Type B pancreatic cell (in vitro differentiated cells): ENCODE measurements around the gene FILIP1L. TPM values are rescaled to one million over a fixed set of nuclear protein-coding genes. Genes with fewer than 3 reads are reported as not detected.

ENCODE experiments used
- DNase-seq: peaks from one replicate; pipeline ENCODE4 v3.0.0; 2021; ENCODE audit warnings: mixed read lengths; ENCODE audit not compliant: unreplicated experiment; ENCODE audit errors: extremely low spot score
- H3K27ac Mint-ChIP-seq: 2 replicates; pipeline ENCODE4 v1.8.0; 2021; ENCODE audit warnings: mild to moderate bottlenecking, mixed read lengths
- H3K27me3 Mint-ChIP-seq: 2 replicates; pipeline ENCODE4 v1.8.0; 2021; ENCODE audit warnings: mixed read lengths
- H3K36me3 Mint-ChIP-seq: 2 replicates; pipeline ENCODE4 v1.8.0; 2021; ENCODE audit warnings: mixed read lengths
- H3K4me1 Mint-ChIP-seq: one replicate; pipeline ENCODE4 v1.8.0; 2021; ENCODE audit warnings: mixed read lengths; ENCODE audit not compliant: unreplicated experiment
- H3K4me3 Mint-ChIP-seq: 2 replicates; pipeline ENCODE4 v1.8.0; 2021; ENCODE audit warnings: mild to moderate bottlenecking, mixed read lengths
- H3K9me3 Mint-ChIP-seq: 2 replicates; pipeline ENCODE4 v1.8.0; 2021; ENCODE audit warnings: mixed read lengths
- microRNA-seq: library from miRNA; unstranded; fragments of <30 nt; microRNA quantifications from one replicate; pipeline ENCODE4, GENCODE V29; 2020
- total RNA-seq: library from RNA; stranded (reverse); gene quantifications from 2 replicates; pipeline ENCODE4 v1.2.1, GENCODE V29; 2021; ENCODE audit warnings: low replicate concordance
- TF ChIP-seq, protein P1 (sequence below): fragments of 200-600 bp; sonication (generic); conservative IDR thresholded peaks from 2 replicates; pipeline ENCODE4 v1.5.0; 2021; ENCODE audit warnings: antibody characterized with exemption, mild to moderate bottlenecking

The FILIP1L gene
- total RNA-seq, 1 donor from 2014 or later, result 30.6 TPM

GRCh38 chr3:99789011-99789721 lies 325.1 kb downstream of the FILIP1L start:
- H3K9me3 Mint-ChIP-seq, result no peaks in the 10 kb centered on the region
- H3K27me3 Mint-ChIP-seq, result peaks cover 15% of the 10 kb centered on the region
- no peak overlapping the region for H3K27ac Mint-ChIP-seq
- H3K4me1 Mint-ChIP-seq, result no peaks in the 10 kb centered on the region
- no peak for DNase-seq
- TF ChIP-seq, protein P1, sequence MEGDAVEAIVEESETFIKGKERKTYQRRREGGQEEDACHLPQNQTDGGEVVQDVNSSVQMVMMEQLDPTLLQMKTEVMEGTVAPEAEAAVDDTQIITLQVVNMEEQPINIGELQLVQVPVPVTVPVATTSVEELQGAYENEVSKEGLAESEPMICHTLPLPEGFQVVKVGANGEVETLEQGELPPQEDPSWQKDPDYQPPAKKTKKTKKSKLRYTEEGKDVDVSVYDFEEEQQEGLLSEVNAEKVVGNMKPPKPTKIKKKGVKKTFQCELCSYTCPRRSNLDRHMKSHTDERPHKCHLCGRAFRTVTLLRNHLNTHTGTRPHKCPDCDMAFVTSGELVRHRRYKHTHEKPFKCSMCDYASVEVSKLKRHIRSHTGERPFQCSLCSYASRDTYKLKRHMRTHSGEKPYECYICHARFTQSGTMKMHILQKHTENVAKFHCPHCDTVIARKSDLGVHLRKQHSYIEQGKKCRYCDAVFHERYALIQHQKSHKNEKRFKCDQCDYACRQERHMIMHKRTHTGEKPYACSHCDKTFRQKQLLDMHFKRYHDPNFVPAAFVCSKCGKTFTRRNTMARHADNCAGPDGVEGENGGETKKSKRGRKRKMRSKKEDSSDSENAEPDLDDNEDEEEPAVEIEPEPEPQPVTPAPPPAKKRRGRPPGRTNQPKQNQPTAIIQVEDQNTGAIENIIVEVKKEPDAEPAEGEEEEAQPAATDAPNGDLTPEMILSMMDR, result peak; percentile 79
- H3K36me3 Mint-ChIP-seq, result no peaks in the 10 kb centered on the region
- no peak overlapping the region for H3K4me3 Mint-ChIP-seq

Small RNA genes lying within 50 kb of the gene (microRNA-seq; reads per million reads assigned to microRNA genes)
- not detected for gene MIR3921

Other genes starting within 250 kb of the FILIP1L start
- 39.6 and 45.2 TPM in 2 replicates for gene TBC1D23, start 146.5 kb upstream of the FILIP1L start, total RNA-seq
- gene NIT2, start 220.3 kb upstream of the FILIP1L start, total RNA-seq, result 33.2 and 34.5 TPM in 2 replicates